Effector CD4-positive, alpha-beta T cell (primary cell): ENCODE results near the gene CCDC61.

Experiments
- DNase-seq: peaks from one replicate; pipeline ENCODE4 v3.0.0-alpha.2; 2020

CCDC61 gene

GRCh38 chr19:45975306-45976070 is 19.8 kb upstream of the CCDC61 start:
- DNase-seq: no peak

GRCh38 chr19:45976178-45976577 is 19.1 kb upstream of the CCDC61 start:
- no peak for DNase-seq

- DNase-seq: no peak
Observed at GRCh38 chr19:45978156-45978555, 17.1 kb upstream of the CCDC61 start.

- DNase-seq: no peak
Observed at GRCh38 chr19:45981350-45981749, 13.9 kb upstream of the CCDC61 start.

- DNase-seq: no peak
Observed at GRCh38 chr19:45985321-45985720, 9.9 kb upstream of the CCDC61 start.

- no peak for DNase-seq
Observed at GRCh38 chr19:45990113-45990728, 5.0 kb upstream of the CCDC61 start.

- no peak for DNase-seq
Observed at GRCh38 chr19:45994456-45994997, 740 bp upstream of the CCDC61 start.

- no peak for DNase-seq
Observed at GRCh38 chr19:45995715-45996385, 583 bp downstream of the CCDC61 start.

GRCh38 chr19:45996933-45997332 is 1.7 kb downstream of the CCDC61 start:
- no peak for DNase-seq

GRCh38 chr19:45998834-45999233 is 3.6 kb downstream of the CCDC61 start:
- no peak for DNase-seq

GRCh38 chr19:45999653-46000121 is 4.4 kb downstream of the CCDC61 start:
- DNase-seq: no peak

GRCh38 chr19:46000491-46001246 is 5.4 kb downstream of the CCDC61 start:
- DNase-seq: peak; percentile 62

- DNase-seq: no peak
Observed at GRCh38 chr19:46002678-46003275, 7.5 kb downstream of the CCDC61 start.

GRCh38 chr19:46006411-46006810 is 11.1 kb downstream of the CCDC61 start:
- no peak for DNase-seq

- peak; percentile 56 for DNase-seq
Observed at GRCh38 chr19:46009530-46010510, 14.6 kb downstream of the CCDC61 start.

GRCh38 chr19:46014534-46014933 is 19.3 kb downstream of the CCDC61 start:
- no peak for DNase-seq

- DNase-seq: peak; percentile 58
Observed at GRCh38 chr19:46014941-46015686, 19.8 kb downstream of the CCDC61 start.

- peak; percentile 22 for DNase-seq
Observed at GRCh38 chr19:46015687-46016425, 20.6 kb downstream of the CCDC61 start.

- peak; percentile 76 for DNase-seq
Observed at GRCh38 chr19:46016426-46017094, 21.3 kb downstream of the CCDC61 start.
